GM18951 (cell line): ENCODE results near the gene ABCA8.
"Not testable (repeated sequence)": the region's sequence is repeated elsewhere in the genome, so short reads cannot be mapped to it uniquely, and the experiment has no call there.

ENCODE experiments used
- POLR2A ChIP-seq: IDR thresholded peaks from 4 replicates; pipeline ENCODE4 v1.6.1; 2011; ENCODE audit warnings: mild to moderate bottlenecking; ENCODE audit not compliant: insufficient read length, insufficient read depth; ENCODE audit errors: extremely low read depth
- in situ Hi-C: fragments of 300-500 bp; cut with MboI; formaldehyde crosslinking; loops from one replicate; pipeline ENCODE4 v1.12.0; 2022; ENCODE audit warnings: low sequenced_read_pairs, mixed read lengths, inconsistent platforms; ENCODE audit not compliant: unreplicated experiment

Gene ABCA8

DNA sequence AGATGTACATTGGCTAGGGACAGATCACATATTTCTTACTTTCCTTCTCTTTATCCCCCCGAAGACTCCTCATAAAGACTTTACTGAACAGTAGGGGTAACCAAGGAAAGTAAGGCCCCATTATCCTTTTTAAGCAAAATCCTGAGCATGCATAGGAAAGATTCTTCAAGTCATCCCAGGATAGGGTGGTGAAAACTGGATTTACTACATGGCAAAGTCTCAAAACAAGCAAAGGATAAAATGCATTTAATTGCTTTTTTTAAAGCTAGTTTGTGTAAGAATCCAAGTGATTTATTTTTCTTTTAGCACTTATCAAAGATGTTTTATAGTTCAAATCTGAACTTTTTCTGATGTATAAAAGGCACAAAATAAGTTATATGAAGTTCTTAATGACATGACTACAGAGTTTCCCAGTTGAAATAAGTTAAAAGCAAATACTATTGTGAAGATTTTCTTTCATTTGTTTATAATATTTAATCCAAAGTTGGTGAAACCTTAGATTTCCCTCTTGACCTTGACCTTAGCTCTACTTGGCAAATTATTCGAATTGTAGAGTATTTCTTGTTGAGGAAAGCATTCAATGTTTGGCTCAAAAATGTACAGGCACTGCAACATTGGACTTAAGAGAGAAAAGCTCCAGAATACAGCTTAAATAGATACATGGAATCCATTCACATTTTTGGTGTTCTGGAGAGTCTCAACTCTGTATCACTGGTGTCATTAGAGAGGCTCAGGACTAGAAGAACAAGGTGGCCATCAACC is 104.3 kb downstream of the ABCA8 start:
- in situ Hi-C loops: no loop called here

GRCh38 chr17:68849673-68850610 is 105.2 kb downstream of the ABCA8 start:
- TF ChIP-seq POLR2A: no peak
- in situ Hi-C loops: no loop called here

More for the DNA sequence above, 104.3 kb downstream of the ABCA8 start:
- no peak for TF ChIP-seq POLR2A

DNA sequence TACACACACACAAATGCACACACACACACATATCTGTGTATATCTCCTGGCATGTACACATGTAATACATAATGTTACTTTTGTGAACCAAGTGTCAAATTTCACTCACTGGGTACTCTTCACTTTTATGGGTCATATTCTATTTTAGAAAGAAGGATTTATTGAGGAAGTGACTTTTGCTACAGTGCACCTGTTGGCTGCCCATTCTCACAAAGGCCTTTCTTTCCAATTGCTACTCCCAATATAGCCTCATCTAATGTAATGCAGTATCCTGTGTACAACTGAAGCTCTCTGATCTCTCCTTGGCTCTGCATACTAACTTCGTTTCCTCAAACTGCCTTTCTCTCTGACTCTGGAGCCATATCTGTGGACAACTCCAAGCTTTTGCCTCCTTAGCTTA is 107.5 kb downstream of the ABCA8 start:
- in situ Hi-C loops: no loop called here
- TF ChIP-seq POLR2A: no peak

- TF ChIP-seq POLR2A: no peak
- in situ Hi-C loops: no loop called here
Observed at GRCh38 chr17:68843522-68843921, 111.7 kb downstream of the ABCA8 start.

GRCh38 chr17:68840073-68840472 is 115.1 kb downstream of the ABCA8 start:
- TF ChIP-seq POLR2A: no peak
- in situ Hi-C loops: no loop called here

- no peak for TF ChIP-seq POLR2A
- in situ Hi-C loops: no loop called here
Observed at GRCh38 chr17:68835071-68835470, 120.1 kb downstream of the ABCA8 start.

DNA sequence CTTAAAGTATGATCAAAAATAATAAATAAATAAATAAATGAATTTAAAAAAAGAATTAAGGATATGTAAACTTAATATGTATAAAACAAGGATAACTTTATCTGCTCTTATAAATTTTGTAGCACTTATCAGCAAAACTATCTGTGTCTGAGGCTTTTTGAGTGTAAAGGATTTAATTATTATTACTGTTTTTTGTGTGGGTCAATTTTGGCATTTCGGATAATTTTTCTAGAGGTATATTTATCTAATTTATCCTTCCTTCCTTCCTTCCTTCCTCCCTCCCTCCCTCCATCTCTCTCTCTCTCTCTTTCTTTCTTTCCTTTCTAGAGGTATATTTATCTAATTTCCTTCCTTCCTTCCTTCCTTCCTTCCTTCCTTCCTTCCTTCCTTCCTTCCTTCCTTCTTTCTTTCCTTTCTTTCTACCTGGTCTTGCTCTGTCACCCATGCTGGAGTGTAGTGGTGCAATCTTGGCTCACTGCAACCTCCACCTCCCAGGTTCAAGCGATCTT is 120.8 kb downstream of the ABCA8 start:
- TF ChIP-seq POLR2A: no peak
- in situ Hi-C loops: no loop called here

GRCh38 chr17:68832109-68832802 is 122.9 kb downstream of the ABCA8 start:
- TF ChIP-seq POLR2A: no peak
- in situ Hi-C loops: no loop called here

GRCh38 chr17:68831170-68831569 is 124.0 kb downstream of the ABCA8 start:
- in situ Hi-C loops: no loop called here

GRCh38 chr17:68830313-68830712 is 124.9 kb downstream of the ABCA8 start:
- in situ Hi-C loops: no loop called here
- TF ChIP-seq POLR2A: no peak

More at GRCh38 chr17:68831170-68831569, 124.0 kb downstream of the ABCA8 start:
- TF ChIP-seq POLR2A: no peak

GRCh38 chr17:68829211-68829610 is 126.0 kb downstream of the ABCA8 start:
- TF ChIP-seq POLR2A: no peak
- in situ Hi-C loops: no loop called here

- TF ChIP-seq POLR2A: no peak
- in situ Hi-C loops: no loop called here
Observed at GRCh38 chr17:68824707-68825106, 130.5 kb downstream of the ABCA8 start.

DNA sequence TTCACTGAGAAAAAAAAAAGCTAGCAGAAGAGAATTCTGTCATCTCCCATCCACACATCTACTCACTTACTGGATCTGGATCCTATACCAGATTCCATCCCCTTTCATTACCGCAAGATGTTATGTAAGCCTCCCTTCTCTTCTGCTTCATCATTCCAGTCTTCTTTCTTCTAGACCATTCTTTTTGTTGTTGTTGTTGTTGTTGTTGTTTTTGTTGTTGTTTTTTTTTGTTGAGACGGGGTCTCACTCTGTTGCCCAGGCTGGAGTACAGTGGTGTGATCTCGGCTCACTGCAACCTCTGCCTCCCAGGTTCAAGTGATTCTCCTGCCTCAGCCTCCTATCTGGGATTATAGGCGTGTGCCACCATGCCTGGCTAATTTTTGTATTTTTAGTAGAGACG is 131.0 kb downstream of the ABCA8 start:
- in situ Hi-C loops: not testable (repeated sequence)
